Suprapubic skin (tissue), 4 donors: ENCODE data around the gene SEC14L3.

Experiments
- POLR2A ChIP-seq, 2 donors: fragments of 450-650 bp; IDR thresholded peaks; one replicate each; pipeline ENCODE4 v1.6.1; 2017; ENCODE audit warnings: antibody characterized with exemption in 2 of 2, mild to moderate bottlenecking in 2 of 2, moderate library complexity in 2 of 2
- POLR2AphosphoS5 ChIP-seq, 3 donors: sonication (generic); formaldehyde crosslinking; IDR thresholded peaks; one replicate each; pipeline ENCODE4 v1.6.1; 2017; ENCODE audit warnings: antibody characterized with exemption in 3 of 3
- TF ChIP-seq, protein P1 (sequence below), 2 donors: fragments of 200-600 bp in 1 of 2; fragments of 450-650 bp in 1 of 2; sonication (generic) in 1 of 2; IDR thresholded peaks; one replicate each; pipeline ENCODE4 v1.5.1; 2016 to 2019; ENCODE audit warnings: antibody characterized with exemption in 2 of 2, mild to moderate bottlenecking in 1 of 2, moderate library complexity in 1 of 2

DNA sequence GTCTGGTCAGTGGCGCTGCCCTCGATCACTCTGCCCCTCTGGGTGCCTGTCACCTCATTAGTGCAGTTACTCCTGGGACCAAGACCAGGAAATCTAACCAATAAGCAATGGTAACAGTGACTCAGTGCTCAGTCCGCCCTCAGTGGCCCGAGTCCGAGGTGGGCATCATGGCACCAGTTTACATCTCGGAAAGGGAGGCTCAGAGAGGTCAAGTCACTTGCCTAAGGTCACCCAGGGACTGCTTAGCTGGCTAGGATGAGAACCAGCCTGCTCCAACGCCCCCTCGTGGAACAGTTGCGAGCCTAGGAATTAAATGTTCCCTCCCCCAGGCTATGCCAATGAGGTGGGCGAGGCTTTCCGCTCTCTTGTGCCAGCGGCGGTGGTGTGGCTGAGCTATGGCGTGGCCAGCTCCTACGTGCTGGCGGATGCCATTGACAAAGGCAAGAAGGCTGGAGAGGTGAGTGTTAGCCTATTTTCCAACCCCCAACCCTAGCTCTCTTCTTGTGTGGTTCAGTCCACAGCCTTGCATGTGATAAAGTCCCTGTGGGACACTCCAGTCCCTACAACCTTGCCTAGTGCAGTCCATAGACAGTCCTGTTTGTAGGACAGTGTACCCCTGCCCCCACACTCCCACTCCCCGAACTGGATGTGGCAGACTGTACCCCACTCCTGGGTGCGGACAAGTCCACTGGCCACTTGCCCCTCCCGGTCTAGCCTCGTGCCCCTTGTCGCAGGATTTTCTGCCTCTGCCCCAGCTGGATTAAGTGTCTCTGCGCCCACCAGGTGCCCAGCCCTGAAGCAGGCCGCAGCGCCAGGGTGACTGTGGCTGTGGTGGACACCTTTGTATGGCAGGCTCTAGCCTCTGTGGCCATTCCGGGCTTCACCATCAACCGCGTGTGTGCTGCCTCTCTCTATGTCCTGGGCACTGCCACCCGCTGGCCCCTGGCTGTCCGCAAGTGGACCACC, 45.1 kb downstream of the SEC14L3 start:
- TF ChIP-seq POLR2A (IDR thresholded peaks at IDR 0.05): no peak
- TF ChIP-seq, protein P1, sequence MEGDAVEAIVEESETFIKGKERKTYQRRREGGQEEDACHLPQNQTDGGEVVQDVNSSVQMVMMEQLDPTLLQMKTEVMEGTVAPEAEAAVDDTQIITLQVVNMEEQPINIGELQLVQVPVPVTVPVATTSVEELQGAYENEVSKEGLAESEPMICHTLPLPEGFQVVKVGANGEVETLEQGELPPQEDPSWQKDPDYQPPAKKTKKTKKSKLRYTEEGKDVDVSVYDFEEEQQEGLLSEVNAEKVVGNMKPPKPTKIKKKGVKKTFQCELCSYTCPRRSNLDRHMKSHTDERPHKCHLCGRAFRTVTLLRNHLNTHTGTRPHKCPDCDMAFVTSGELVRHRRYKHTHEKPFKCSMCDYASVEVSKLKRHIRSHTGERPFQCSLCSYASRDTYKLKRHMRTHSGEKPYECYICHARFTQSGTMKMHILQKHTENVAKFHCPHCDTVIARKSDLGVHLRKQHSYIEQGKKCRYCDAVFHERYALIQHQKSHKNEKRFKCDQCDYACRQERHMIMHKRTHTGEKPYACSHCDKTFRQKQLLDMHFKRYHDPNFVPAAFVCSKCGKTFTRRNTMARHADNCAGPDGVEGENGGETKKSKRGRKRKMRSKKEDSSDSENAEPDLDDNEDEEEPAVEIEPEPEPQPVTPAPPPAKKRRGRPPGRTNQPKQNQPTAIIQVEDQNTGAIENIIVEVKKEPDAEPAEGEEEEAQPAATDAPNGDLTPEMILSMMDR (IDR thresholded peaks at IDR 0.05): peak; percentile 31 to 69
- peak in 2 of 3 donors; percentile 11 to 16 for TF ChIP-seq POLR2AphosphoS5 (IDR thresholded peaks at IDR 0.05)
